Gastroesophageal sphincter (tissue), 4 donors: ENCODE results near the gene MAGEA6. TPM values are rescaled to one million over a fixed set of nuclear protein-coding genes. Genes with fewer than 3 reads are reported as not detected.

Experiments used
- ATAC-seq: fragments of 150-250 bp; one replicate; pipeline ENCODE4 v1.9.1; 2016; ENCODE audit warnings: mild to moderate bottlenecking, moderate library complexity
- H3K27ac ChIP-seq, 4 donors: fragments of 200-600 bp; sonication (generic) in 3 of 4; 1 replicate in 3 of 4; 2 replicates in 1 of 4; pipeline ENCODE4 v1.5.1; 2016 to 2019
- H3K27me3 ChIP-seq: fragments of 200-600 bp; sonication (generic); one replicate; pipeline ENCODE4 v1.5.1; 2019
- H3K36me3 ChIP-seq, 2 donors: fragments of 200-600 bp; sonication (generic); one replicate each; pipeline ENCODE4 v1.5.1; 2019; ENCODE audit warnings: control low read depth in 1 of 2
- H3K4me1 ChIP-seq, 3 donors: fragments of 200-600 bp; sonication (generic); 1 replicate in 2 of 3; 2 replicates in 1 of 3; pipeline ENCODE4 v1.5.1; 2016 to 2019; ENCODE audit warnings: control low read depth in 2 of 3
- H3K4me3 ChIP-seq, 2 donors: fragments of 200-600 bp; sonication (generic); one replicate each; pipeline ENCODE4 v1.5.1; 2019; ENCODE audit warnings: mild to moderate bottlenecking in 1 of 2, moderate library complexity in 1 of 2
- H3K9me3 ChIP-seq, 3 donors: fragments of 200-600 bp; sonication (generic); one replicate each; pipeline ENCODE4 v1.5.1; 2017 to 2019; ENCODE audit warnings: control low read depth in 2 of 3
- EP300 ChIP-seq: sonication (generic); formaldehyde crosslinking; IDR thresholded peaks from one replicate; pipeline ENCODE4 v1.6.1; 2017; ENCODE audit warnings: antibody characterized with exemption, mild to moderate bottlenecking
- POLR2A ChIP-seq, 2 donors: fragments of 450-650 bp; IDR thresholded peaks; one replicate each; pipeline ENCODE4 v1.6.1; 2017; ENCODE audit warnings: antibody characterized with exemption in 2 of 2, mild to moderate bottlenecking in 2 of 2, moderate library complexity in 1 of 2
- POLR2AphosphoS5 ChIP-seq: sonication (generic); formaldehyde crosslinking; IDR thresholded peaks from one replicate; pipeline ENCODE4 v1.6.1; 2017; ENCODE audit warnings: antibody characterized with exemption
- WGBS, 2 donors: methylation state at CpG; one replicate each; pipeline ENCODE4 v1.1.5; 2018; ENCODE audit warnings: low coverage in 1 of 2; 5-methylcytosine and 5-hydroxymethylcytosine counted together
- total RNA-seq, 4 donors: library from RNA; depleted of rRNA; stranded (reverse); fragments of >200 nt; gene quantifications; one replicate each; pipeline ENCODE4 v1.1.0, GENCODE V29; 2016
- TF ChIP-seq, protein P1 (sequence below), 4 experiments: fragments of 200-600 bp in 2 of 4; fragments of 450-650 bp in 2 of 4; sonication (generic) in 1 of 4; IDR thresholded peaks; one replicate each; pipeline ENCODE4 v1.5.1; 2017 to 2019; ENCODE audit warnings: antibody characterized with exemption in 4 of 4, mild to moderate bottlenecking in 2 of 4, moderate library complexity in 2 of 4

Gene MAGEA6
- total RNA-seq, 4 donors from 2014 or later = not detected

DNA sequence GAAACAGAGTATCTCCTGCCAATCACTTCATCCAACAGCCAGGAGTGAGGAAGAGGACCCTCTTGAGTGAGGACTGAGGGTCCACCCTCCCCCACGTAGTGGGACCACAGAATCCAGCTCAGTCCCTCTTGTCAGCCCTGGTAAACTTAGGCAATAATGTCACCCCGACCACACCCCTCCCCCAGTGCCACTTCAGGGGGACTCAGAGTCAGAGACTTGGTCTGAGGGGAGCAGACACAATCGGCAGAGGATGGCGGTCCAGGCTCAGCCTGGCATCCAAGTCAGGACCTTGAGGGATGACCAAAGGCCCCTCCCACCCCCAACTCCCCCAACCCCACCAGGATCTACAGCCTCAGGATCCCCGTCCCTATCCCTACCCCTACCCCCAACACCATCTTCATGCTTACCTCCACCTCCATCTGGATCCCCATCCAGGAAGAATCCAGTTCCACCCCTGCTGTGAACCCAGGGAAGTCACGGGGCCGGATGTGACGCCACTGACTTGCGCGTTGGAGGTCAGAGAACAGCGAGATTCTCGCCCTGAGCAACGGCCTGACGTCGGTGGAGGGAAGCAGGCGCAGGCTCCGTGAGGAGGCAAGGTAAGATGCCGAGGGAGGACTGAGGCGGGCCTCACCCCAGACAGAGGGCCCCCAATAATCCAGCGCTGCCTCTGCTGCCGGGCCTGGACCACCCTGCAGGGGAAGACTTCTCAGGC, 36.1 kb downstream of the MAGEA6 start, which contains the start of the genes CSAG1 and MAGEA12:
Gene CSAG1, minus strand, starts transcription at position 461 of the 715 bp plus-strand sequence. CDS start 1,261 bp downstream, outside the sequence.
Gene MAGEA12, plus strand, starts transcription at position 497 of the 715 bp plus-strand sequence. CDS start 2,405 bp downstream, outside the sequence.
- no peaks in the 10 kb centered on the region for H3K36me3 ChIP-seq
- WGBS, 2 donors = no CpG with 5 or more reads among the region's 21 CpGs
- ATAC-seq = no peak
- H3K9me3 ChIP-seq = no peaks in the 10 kb centered on the region
- no peak within 1 kb of the TSS for H3K27ac ChIP-seq
- H3K4me3 ChIP-seq = no peak within 1 kb of the TSS
- H3K27me3 ChIP-seq = no peaks in the 10 kb centered on the region
- TF ChIP-seq, protein P1, sequence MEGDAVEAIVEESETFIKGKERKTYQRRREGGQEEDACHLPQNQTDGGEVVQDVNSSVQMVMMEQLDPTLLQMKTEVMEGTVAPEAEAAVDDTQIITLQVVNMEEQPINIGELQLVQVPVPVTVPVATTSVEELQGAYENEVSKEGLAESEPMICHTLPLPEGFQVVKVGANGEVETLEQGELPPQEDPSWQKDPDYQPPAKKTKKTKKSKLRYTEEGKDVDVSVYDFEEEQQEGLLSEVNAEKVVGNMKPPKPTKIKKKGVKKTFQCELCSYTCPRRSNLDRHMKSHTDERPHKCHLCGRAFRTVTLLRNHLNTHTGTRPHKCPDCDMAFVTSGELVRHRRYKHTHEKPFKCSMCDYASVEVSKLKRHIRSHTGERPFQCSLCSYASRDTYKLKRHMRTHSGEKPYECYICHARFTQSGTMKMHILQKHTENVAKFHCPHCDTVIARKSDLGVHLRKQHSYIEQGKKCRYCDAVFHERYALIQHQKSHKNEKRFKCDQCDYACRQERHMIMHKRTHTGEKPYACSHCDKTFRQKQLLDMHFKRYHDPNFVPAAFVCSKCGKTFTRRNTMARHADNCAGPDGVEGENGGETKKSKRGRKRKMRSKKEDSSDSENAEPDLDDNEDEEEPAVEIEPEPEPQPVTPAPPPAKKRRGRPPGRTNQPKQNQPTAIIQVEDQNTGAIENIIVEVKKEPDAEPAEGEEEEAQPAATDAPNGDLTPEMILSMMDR (IDR thresholded peaks at IDR 0.05) = no peak
- TF ChIP-seq POLR2AphosphoS5 = no peak
- no peaks in the 10 kb centered on the region for H3K4me1 ChIP-seq

DNA sequence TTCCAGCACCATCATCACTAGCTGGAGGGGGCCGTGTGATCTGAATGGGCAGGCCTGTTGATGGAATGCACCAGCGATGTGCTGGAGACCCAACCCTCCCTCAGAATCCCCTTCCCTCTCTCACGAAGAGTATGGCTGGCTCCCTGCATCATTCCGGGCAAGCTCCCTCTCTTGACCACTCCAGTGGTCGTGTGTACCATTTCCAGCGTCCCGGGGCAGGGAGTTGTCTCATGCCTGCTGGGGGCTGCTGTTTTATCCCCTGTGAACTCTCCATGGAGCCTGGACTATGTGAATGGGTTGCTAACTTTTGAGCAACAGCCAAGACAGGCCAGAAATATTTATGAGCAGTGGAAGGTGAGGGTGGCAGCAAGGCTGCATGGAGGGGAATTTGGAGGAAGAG, 44.1 kb downstream of the MAGEA6 start:
- ATAC-seq = no peak
- WGBS, 2 donors = 69 to 73% methylated on average over 2 to 4 of the region's 7 CpGs
- H3K4me3 ChIP-seq = no peak overlapping the region

More for the DNA sequence above, 44.1 kb downstream of the MAGEA6 start:
- H3K9me3 ChIP-seq = no peaks in the 10 kb centered on the region
- TF ChIP-seq, protein P1 (IDR thresholded peaks at IDR 0.05) = no peak
- no peak for TF ChIP-seq EP300
- no peak for TF ChIP-seq POLR2A (IDR thresholded peaks at IDR 0.05)
- TF ChIP-seq POLR2AphosphoS5 = no peak
- H3K27me3 ChIP-seq = no peaks in the 10 kb centered on the region
- no peak overlapping the region for H3K27ac ChIP-seq
- no peaks in the 10 kb centered on the region for H3K4me1 ChIP-seq
- H3K36me3 ChIP-seq = no peaks in the 10 kb centered on the region

Other genes starting within 250 kb of the MAGEA6 start
- gene GABRQ, start 131.8 kb downstream of the MAGEA6 start, total RNA-seq = under 1 TPM in 1 of 4 donors, not detected in 3; 0.07 TPM
- gene MAGEA3, start 70.9 kb downstream of the MAGEA6 start, total RNA-seq = not detected
- gene CSAG2, start 60.4 kb downstream of the MAGEA6 start, total RNA-seq = not detected
- not detected for gene MAGEA2B, start 55.1 kb downstream of the MAGEA6 start, total RNA-seq
- gene CSAG1, start 36.0 kb downstream of the MAGEA6 start, total RNA-seq = not detected
- gene MAGEA12, start 35.9 kb downstream of the MAGEA6 start, total RNA-seq = not detected
- gene MAGEA2, start 15.8 kb downstream of the MAGEA6 start, total RNA-seq = not detected
- not detected for gene CSAG3, start 10.5 kb downstream of the MAGEA6 start, total RNA-seq
- 10 to 100 TPM; 53.0 to 75.2 (median 60.3) TPM for gene CETN2, start 61.1 kb upstream of the MAGEA6 start, total RNA-seq
- gene NSDHL, start 61.4 kb upstream of the MAGEA6 start, total RNA-seq = 10 to 100 TPM in 3 of 4 donors, 1 to 10 TPM in 1; 3.7 to 14.2 (median 10.8) TPM
- 10 to 100 TPM in 1 of 4 donors, 1 to 10 TPM in 3; 2.7 to 13.7 (median 3.6) TPM for gene ZNF185, start 128.4 kb upstream of the MAGEA6 start, total RNA-seq
- gene PNMA5, start 224.4 kb upstream of the MAGEA6 start, total RNA-seq = not detected